Neuronal stem cell (in vitro differentiated cells): Measurements from ENCODE around the gene LYRM1.

Source experiments
- DNase-seq: peaks from one replicate; pipeline ENCODE4 v3.0.0-alpha.2; 2013; ENCODE audit warnings: low spot score
- H2AFZ ChIP-seq: one replicate; pipeline ENCODE4 v1.6.1; 2013; ENCODE audit warnings: mild to moderate bottlenecking, low read length, inconsistent platforms
- H2AK5ac ChIP-seq: 2 replicates; pipeline ENCODE4 v1.6.1; 2013; ENCODE audit warnings: low read depth, mild to moderate bottlenecking, inconsistent platforms, low read length, moderate library complexity, mixed read lengths
- H2BK120ac ChIP-seq: 2 replicates; pipeline ENCODE4 v1.6.1; 2013; ENCODE audit warnings: low read depth, mild to moderate bottlenecking, inconsistent platforms, low read length, moderate library complexity, mixed read lengths
- H2BK12ac ChIP-seq: one replicate; pipeline ENCODE4 v1.6.1; 2013; ENCODE audit warnings: low read length, inconsistent platforms
- H2BK15ac ChIP-seq: 2 replicates; pipeline ENCODE4 v1.6.1; 2013; ENCODE audit warnings: mild to moderate bottlenecking, low read length, inconsistent platforms, mixed read lengths
- H2BK5ac ChIP-seq: one replicate; pipeline ENCODE4 v1.6.1; 2013; ENCODE audit warnings: inconsistent platforms, mild to moderate bottlenecking, low read length, moderate library complexity
- H3K14ac ChIP-seq: one replicate; pipeline ENCODE4 v1.6.1; 2013; ENCODE audit warnings: low read length, inconsistent platforms
- H3K18ac ChIP-seq: 2 replicates; pipeline ENCODE4 v1.6.1; 2013; ENCODE audit warnings: low read length, inconsistent platforms
- H3K23ac ChIP-seq: 2 replicates; pipeline ENCODE4 v1.6.1; 2013; ENCODE audit warnings: low read depth, mild to moderate bottlenecking, mixed read lengths, low read length, inconsistent platforms; ENCODE audit not compliant: poor library complexity
- H3K27ac ChIP-seq: replicated peaks from 3 replicates; pipeline ENCODE4 v1.5.1; 2013; ENCODE audit warnings: low read length, inconsistent platforms
- H3K27me3 ChIP-seq, 3 experiments: 2 replicates each; pipeline ENCODE4 v1.6.1; 2013; ENCODE audit warnings: low read length in 3 of 3, mild to moderate bottlenecking in 2 of 3, inconsistent platforms in 1 of 3, low read depth in 1 of 3, mixed read lengths in 1 of 3, moderate library complexity in 1 of 3; ENCODE audit not compliant: control insufficient read depth in 3 of 3, insufficient read depth in 3 of 3
- H3K36me3 ChIP-seq, 2 donors: replicated peaks in 1 of 2; 2 replicates each; pipeline ENCODE4 v1.6.1; 2013; ENCODE audit warnings: low read length in 2 of 2; ENCODE audit not compliant: control insufficient read depth in 2 of 2, insufficient read depth in 2 of 2
- H3K4ac ChIP-seq: 2 replicates; pipeline ENCODE4 v1.6.1; 2013; ENCODE audit warnings: inconsistent platforms, mild to moderate bottlenecking, low read length, moderate library complexity
- H3K4me1 ChIP-seq, 2 donors: 1 replicate in 1 of 2; 2 replicates in 1 of 2; pipeline ENCODE4 v1.6.1; 2013; ENCODE audit warnings: low read length in 2 of 2, low read depth in 1 of 2; ENCODE audit not compliant: control insufficient read depth in 2 of 2, insufficient read depth in 1 of 2
- H3K4me2 ChIP-seq: one replicate; pipeline ENCODE4 v1.6.1; 2013; ENCODE audit warnings: mild to moderate bottlenecking, low read length, inconsistent platforms; ENCODE audit not compliant: insufficient read depth, poor library complexity, severe bottlenecking
- H3K4me3 ChIP-seq, 2 donors: 2 replicates each; pipeline ENCODE4 v1.5.1; 2013; ENCODE audit warnings: low read length in 2 of 2, mild to moderate bottlenecking in 2 of 2, inconsistent platforms in 1 of 2, moderate library complexity in 1 of 2
- H3K79me1 ChIP-seq: one replicate; pipeline ENCODE4 v1.6.1; 2013; ENCODE audit warnings: low read depth, mild to moderate bottlenecking, inconsistent platforms, low read length, moderate library complexity
- H3K9ac ChIP-seq: one replicate; pipeline ENCODE4 v1.6.1; 2013; ENCODE audit warnings: mild to moderate bottlenecking, low read depth, low read length, inconsistent platforms; ENCODE audit not compliant: poor library complexity
- H3K9me3 ChIP-seq, 2 donors: replicated peaks in 1 of 2; 2 replicates each; pipeline versions ENCODE3 to v1.6.1; 2013; ENCODE audit warnings: low read length in 2 of 2, mild to moderate bottlenecking in 2 of 2, inconsistent platforms in 1 of 2, low read depth in 1 of 2, mixed read lengths in 1 of 2, moderate library complexity in 1 of 2; ENCODE audit not compliant: control insufficient read depth in 2 of 2, insufficient read depth in 1 of 2
- H4K8ac ChIP-seq: one replicate; pipeline ENCODE4 v1.6.1; 2013; ENCODE audit warnings: low read depth, mild to moderate bottlenecking, inconsistent platforms, low read length, moderate library complexity
- H4K91ac ChIP-seq: one replicate; pipeline ENCODE4 v1.6.1; 2013; ENCODE audit warnings: low read length, low read depth, mild to moderate bottlenecking, inconsistent platforms; ENCODE audit not compliant: poor library complexity
- WGBS, 2 donors: extraction: QIAGEN DNeasy Blood & Tissue Kit; methylation state at CpG; one replicate each; pipeline ENCODE4 v1.1.7; 2013; ENCODE audit warnings: missing lambda C conversion rate in 2 of 2, mixed read lengths in 1 of 2; ENCODE audit not compliant: insufficient read length in 2 of 2, insufficient replicate concordance in 1 of 2; ENCODE audit errors: extremely low coverage in 2 of 2; 5-methylcytosine and 5-hydroxymethylcytosine counted together

LYRM1 gene

GRCh38 chr16:20889625-20890275 is 10.8 kb upstream of the LYRM1 start:
- H3K27me3 ChIP-seq, result no peaks in the 10 kb centered on the region
- no peak overlapping the region for H3K18ac ChIP-seq
- H3K27ac ChIP-seq, result no peak overlapping the region
- H2BK15ac ChIP-seq, result no peak overlapping the region
- no peak overlapping the region for H2AK5ac ChIP-seq
- DNase-seq, result no peak
- H2BK120ac ChIP-seq, result no peak overlapping the region
- no CpG with 5 or more reads among the region's 4 CpGs for WGBS, 2 donors
- H3K79me1 ChIP-seq, result peaks cover 5% of the 10 kb centered on the region
- H2AFZ ChIP-seq, result no peak overlapping the region
- no peak overlapping the region for H3K9ac ChIP-seq
- no peak overlapping the region for H4K8ac ChIP-seq
- no peak overlapping the region for H2BK5ac ChIP-seq
- peaks cover 0 to 3% of the 10 kb centered on the region in 2 donors for H3K4me1 ChIP-seq
- H3K14ac ChIP-seq, result no peak overlapping the region
- H3K4me3 ChIP-seq, result no peak overlapping the region
- no peak overlapping the region for H3K4ac ChIP-seq
- H2BK12ac ChIP-seq, result no peak overlapping the region
- H4K91ac ChIP-seq, result no peak overlapping the region
- no peaks in the 10 kb centered on the region for H3K9me3 ChIP-seq
- no peak overlapping the region for H3K23ac ChIP-seq
- H3K4me2 ChIP-seq, result no peak overlapping the region
- H3K36me3 ChIP-seq, result peaks cover 4 to 25% of the 10 kb centered on the region in 2 donors

- no CpG with 5 or more reads among the region's 2 CpGs for WGBS, 2 donors
- H3K79me1 ChIP-seq, result peaks cover 5% of the 10 kb centered on the region
- H2BK5ac ChIP-seq, result no peak overlapping the region
- H2AK5ac ChIP-seq, result no peak overlapping the region
- H3K27ac ChIP-seq, result no peak overlapping the region
- H2BK12ac ChIP-seq, result no peak overlapping the region
- no peak overlapping the region for H3K9ac ChIP-seq
- no peak overlapping the region for H4K8ac ChIP-seq
- no peak overlapping the region for H4K91ac ChIP-seq
- no peak for DNase-seq
- no peak overlapping the region for H3K14ac ChIP-seq
- no peak overlapping the region for H3K4me3 ChIP-seq
- H3K36me3 ChIP-seq, result peaks cover 5 to 53% of the 10 kb centered on the region in 2 donors
- H3K4ac ChIP-seq, result no peak overlapping the region
- H2AFZ ChIP-seq, result no peak overlapping the region
- H3K4me2 ChIP-seq, result no peak overlapping the region
- H3K4me1 ChIP-seq, result peaks cover 4 to 11% of the 10 kb centered on the region in 2 donors
- H2BK15ac ChIP-seq, result no peak overlapping the region
- H3K9me3 ChIP-seq, result no peaks in the 10 kb centered on the region
- H3K18ac ChIP-seq, result no peak overlapping the region
- H3K23ac ChIP-seq, result no peak overlapping the region
- H2BK120ac ChIP-seq, result no peak overlapping the region
- H3K27me3 ChIP-seq, result no peaks in the 10 kb centered on the region
These were observed 6.2 kb upstream of the LYRM1 start for GRCh38 chr16:20894388-20894787.

GRCh38 chr16:20897253-20897897 is 3.2 kb upstream of the LYRM1 start:
- H2BK12ac ChIP-seq, result no peak overlapping the region
- H3K18ac ChIP-seq, result no peak overlapping the region
- H3K23ac ChIP-seq, result no peak overlapping the region
- no peak overlapping the region for H3K4me3 ChIP-seq
- H3K27me3 ChIP-seq, result no peaks in the 10 kb centered on the region
- H2AK5ac ChIP-seq, result no peak overlapping the region
- H3K4me2 ChIP-seq, result no peak overlapping the region
- H2BK15ac ChIP-seq, result no peak overlapping the region
- H3K9ac ChIP-seq, result no peak overlapping the region
- H3K9me3 ChIP-seq, result no peaks in the 10 kb centered on the region
- no peak overlapping the region for H2BK5ac ChIP-seq
- no peak overlapping the region for H4K8ac ChIP-seq
- peaks cover 7 to 16% of the 10 kb centered on the region in 2 donors for H3K4me1 ChIP-seq
- peaks cover 5 to 52% of the 10 kb centered on the region in 2 donors for H3K36me3 ChIP-seq
- no peak overlapping the region for H3K4ac ChIP-seq
- no peak overlapping the region for H4K91ac ChIP-seq
- WGBS, 2 donors, result no CpG with 5 or more reads among the region's 4 CpGs
- no peak for DNase-seq
- H2AFZ ChIP-seq, result no peak overlapping the region
- H2BK120ac ChIP-seq, result no peak overlapping the region
- H3K27ac ChIP-seq, result no peak overlapping the region
- H3K79me1 ChIP-seq, result peaks cover 7% of the 10 kb centered on the region
- H3K14ac ChIP-seq, result no peak overlapping the region

- 100% methylated on average over 1 of the region's 3 CpGs for WGBS, 2 donors
These were observed 2.6 kb upstream of the LYRM1 start for GRCh38 chr16:20897922-20898321.

More at GRCh38 chr16:20897922-20898321, 2.6 kb upstream of the LYRM1 start:
- Histone ChIP-seq H3K27me3 (no peaks in the 10 kb centered on the region), H3K14ac (no peak overlapping the region), H2BK12ac (no peak overlapping the region), H3K4me3 (no peak overlapping the region), H3K4me2 (no peak overlapping the region), H2AFZ (no peak overlapping the region), H3K4me1 (peaks cover 7 to 16% of the 10 kb centered on the region in 2 donors), H3K18ac (no peak overlapping the region), H3K9me3 (no peaks in the 10 kb centered on the region), H4K91ac (no peak overlapping the region), H2AK5ac (no peak overlapping the region), H2BK120ac (no peak overlapping the region), H4K8ac (no peak overlapping the region), H3K36me3 (peaks cover 7 to 52% of the 10 kb centered on the region in 2 donors), H3K79me1 (peaks cover 7% of the 10 kb centered on the region), H2BK5ac (no peak overlapping the region), H3K27ac (no peak overlapping the region), H3K4ac (no peak overlapping the region), H3K23ac (no peak overlapping the region), H2BK15ac (no peak overlapping the region), H3K9ac (no peak overlapping the region)
- no peak for DNase-seq
